HepG2 (cell line): Measurements from ENCODE around the gene COL27A1. TPM values are rescaled to one million over a fixed set of nuclear protein-coding genes. Genes with fewer than 3 reads are reported as not detected.
A peak's percentile ranks its signal among the peaks of the same experiment; 100 is the strongest.

Experiments
- NR2F6 ChIP-seq, 2 experiments: IDR thresholded peaks; 2 replicates each; pipeline ENCODE4 v1.6.1; 2016; ENCODE audit warnings: antibody characterized with exemption in 1 of 2, mild to moderate bottlenecking in 1 of 2
- TOPORS ChIP-seq: sonication (generic); formaldehyde crosslinking; IDR thresholded peaks from 2 replicates; pipeline ENCODE4 v1.8.0; 2023; ENCODE audit warnings: mild to moderate bottlenecking, missing genetic modification reagents
- ZNF558 ChIP-seq: sonication (generic); formaldehyde crosslinking; IDR thresholded peaks from 2 replicates; pipeline ENCODE4 v1.9.0; 2022; ENCODE audit warnings: mild to moderate bottlenecking, missing genetic modification reagents, borderline replicate concordance
- ZNF564 ChIP-seq: sonication (generic); formaldehyde crosslinking; IDR thresholded peaks from 2 replicates; pipeline ENCODE4 v1.8.1; 2023; ENCODE audit warnings: mild to moderate bottlenecking, missing genetic modification reagents
- ZNF577 ChIP-seq: sonication (generic); formaldehyde crosslinking; IDR thresholded peaks from 2 replicates; pipeline ENCODE4 v1.4.0; 2020; ENCODE audit warnings: mild to moderate bottlenecking, low read depth, missing genetic modification reagents, borderline replicate concordance
- ZNF614 ChIP-seq: IDR thresholded peaks from 2 replicates; pipeline ENCODE4 v1.6.1; 2018; ENCODE audit warnings: missing biosample characterization, missing genetic modification reagents, inconsistent platforms, borderline replicate concordance
- ZNF768 ChIP-seq: sonication (generic); formaldehyde crosslinking; IDR thresholded peaks from 2 replicates; pipeline ENCODE4 v1.4.0; 2020; ENCODE audit warnings: missing genetic modification reagents
- ZNF792 ChIP-seq: IDR thresholded peaks from 2 replicates; pipeline ENCODE4 v1.6.1; 2016
- polyA plus RNA-seq, 8 experiments: library from polyadenylated mRNA; depleted of rRNA in 3 of 8; stranded (reverse) in 7 of 8; unstranded in 1 of 8; fragments of >200 nt; fragmentation: Illumina TruSeq in 4 of 8; extraction: Trizol in 4 of 8; gene quantifications; 2 replicates each; pipeline versions ENCODE4 v1.2.1 to v1.2.3, GENCODE V29; 2011 to 2016; ENCODE audit warnings: low read depth in 4 of 8, missing spikeins in 1 of 8, mixed read lengths in 1 of 8; ENCODE audit not compliant: insufficient read depth in 1 of 8
- total RNA-seq, 5 experiments: library from RNA; depleted of rRNA; stranded (reverse); fragments of >200 nt; fragmentation: Illumina TruSeq; extraction: Trizol; gene quantifications; 2 replicates each; pipeline ENCODE4 v1.2.3, GENCODE V29; 2016; ENCODE audit warnings: low read depth in 1 of 5
- TF ChIP-seq, protein P1 (sequence below): IDR thresholded peaks from 2 replicates; pipeline ENCODE4 v1.6.1; 2016; ENCODE audit warnings: low read depth, missing genetic modification reagents, missing compliant biosample characterization
- TF ChIP-seq, protein P2 (sequence below): sonication (generic); formaldehyde crosslinking; conservative IDR thresholded peaks from 2 replicates; pipeline ENCODE4 v1.4.0; 2020; ENCODE audit warnings: missing genetic modification reagents
- TF ChIP-seq, protein P3 (sequence below): IDR thresholded peaks from 2 replicates; pipeline ENCODE4 v1.6.1; 2018; ENCODE audit warnings: missing genetic modification reagents, mild to moderate bottlenecking, missing compliant biosample characterization
- TF ChIP-seq, protein P4 (sequence below): sonication (generic); formaldehyde crosslinking; IDR thresholded peaks from 2 replicates; pipeline ENCODE4 v1.5.1; 2020; ENCODE audit warnings: mild to moderate bottlenecking, missing genetic modification reagents
- TF ChIP-seq, protein P5 (sequence below): sonication (generic); formaldehyde crosslinking; IDR thresholded peaks from 2 replicates; pipeline ENCODE4 v1.5.1; 2020; ENCODE audit warnings: missing genetic modification reagents, mild to moderate bottlenecking, borderline replicate concordance
- TF ChIP-seq, protein P6 (sequence below): IDR thresholded peaks from 2 replicates; pipeline ENCODE4 v1.6.1; 2016; ENCODE audit warnings: mild to moderate bottlenecking, missing biosample characterization, missing genetic modification reagents

The COL27A1 gene
- total and polyA plus RNA-seq, 2 of the 13 experiments (the other 11 are each of a cell fraction or from before 2014, with no cell fraction given) = 71.3 to 89.1 TPM

DNA sequence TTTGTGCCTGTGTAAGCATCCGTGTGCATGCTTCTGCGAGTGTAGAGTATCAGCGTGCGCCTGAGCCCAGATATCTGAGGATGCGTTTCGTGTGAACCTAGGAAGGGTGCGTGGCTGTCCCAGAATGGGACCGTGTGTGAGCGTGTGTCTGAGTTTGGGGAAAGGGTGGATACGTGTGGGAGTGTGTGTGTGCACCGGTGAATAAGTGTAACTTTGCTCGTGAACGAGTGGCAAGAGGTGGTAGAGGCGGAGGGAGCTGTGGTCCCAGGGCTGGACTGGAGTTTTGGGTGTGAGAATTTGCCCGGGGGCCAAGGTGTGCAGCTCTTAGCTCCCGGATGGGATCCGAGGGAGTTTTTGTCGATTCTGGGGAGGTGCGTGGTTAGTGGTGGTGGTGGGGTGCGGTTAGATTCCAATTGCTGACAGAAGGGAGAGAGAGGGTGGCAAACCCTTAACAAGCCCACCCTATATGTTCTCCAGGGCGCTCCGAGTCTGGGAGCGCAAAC is 686 bp upstream of the COL27A1 start (continued):
- TF ChIP-seq, protein P1, sequence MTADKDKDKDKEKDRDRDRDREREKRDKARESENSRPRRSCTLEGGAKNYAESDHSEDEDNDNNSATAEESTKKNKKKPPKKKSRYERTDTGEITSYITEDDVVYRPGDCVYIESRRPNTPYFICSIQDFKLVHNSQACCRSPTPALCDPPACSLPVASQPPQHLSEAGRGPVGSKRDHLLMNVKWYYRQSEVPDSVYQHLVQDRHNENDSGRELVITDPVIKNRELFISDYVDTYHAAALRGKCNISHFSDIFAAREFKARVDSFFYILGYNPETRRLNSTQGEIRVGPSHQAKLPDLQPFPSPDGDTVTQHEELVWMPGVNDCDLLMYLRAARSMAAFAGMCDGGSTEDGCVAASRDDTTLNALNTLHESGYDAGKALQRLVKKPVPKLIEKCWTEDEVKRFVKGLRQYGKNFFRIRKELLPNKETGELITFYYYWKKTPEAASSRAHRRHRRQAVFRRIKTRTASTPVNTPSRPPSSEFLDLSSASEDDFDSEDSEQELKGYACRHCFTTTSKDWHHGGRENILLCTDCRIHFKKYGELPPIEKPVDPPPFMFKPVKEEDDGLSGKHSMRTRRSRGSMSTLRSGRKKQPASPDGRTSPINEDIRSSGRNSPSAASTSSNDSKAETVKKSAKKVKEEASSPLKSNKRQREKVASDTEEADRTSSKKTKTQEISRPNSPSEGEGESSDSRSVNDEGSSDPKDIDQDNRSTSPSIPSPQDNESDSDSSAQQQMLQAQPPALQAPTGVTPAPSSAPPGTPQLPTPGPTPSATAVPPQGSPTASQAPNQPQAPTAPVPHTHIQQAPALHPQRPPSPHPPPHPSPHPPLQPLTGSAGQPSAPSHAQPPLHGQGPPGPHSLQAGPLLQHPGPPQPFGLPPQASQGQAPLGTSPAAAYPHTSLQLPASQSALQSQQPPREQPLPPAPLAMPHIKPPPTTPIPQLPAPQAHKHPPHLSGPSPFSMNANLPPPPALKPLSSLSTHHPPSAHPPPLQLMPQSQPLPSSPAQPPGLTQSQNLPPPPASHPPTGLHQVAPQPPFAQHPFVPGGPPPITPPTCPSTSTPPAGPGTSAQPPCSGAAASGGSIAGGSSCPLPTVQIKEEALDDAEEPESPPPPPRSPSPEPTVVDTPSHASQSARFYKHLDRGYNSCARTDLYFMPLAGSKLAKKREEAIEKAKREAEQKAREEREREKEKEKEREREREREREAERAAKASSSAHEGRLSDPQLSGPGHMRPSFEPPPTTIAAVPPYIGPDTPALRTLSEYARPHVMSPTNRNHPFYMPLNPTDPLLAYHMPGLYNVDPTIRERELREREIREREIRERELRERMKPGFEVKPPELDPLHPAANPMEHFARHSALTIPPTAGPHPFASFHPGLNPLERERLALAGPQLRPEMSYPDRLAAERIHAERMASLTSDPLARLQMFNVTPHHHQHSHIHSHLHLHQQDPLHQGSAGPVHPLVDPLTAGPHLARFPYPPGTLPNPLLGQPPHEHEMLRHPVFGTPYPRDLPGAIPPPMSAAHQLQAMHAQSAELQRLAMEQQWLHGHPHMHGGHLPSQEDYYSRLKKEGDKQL (CRISPR knock-in tag) = no peak
- TF ChIP-seq ZNF792 (CRISPR knock-in tag) (0 out of 2 replicates have a peak, but pooled peaks have one; percentile 22), ZNF558 (CRISPR knock-in tag) (0 out of 2 replicates have a peak, but pooled peaks have one; percentile 53), ZNF564 (no peak), ZNF614 (CRISPR knock-in tag) (no peak), ZNF768 (CRISPR knock-in tag) (0 out of 2 replicates have a peak, but pooled peaks have one; percentile 2), ZNF577 (CRISPR knock-in tag) (no peak), TOPORS (CRISPR knock-in tag) (no peak), NR2F6 (IDR thresholded peaks at IDR 0.05) (no peak), NR2F6 (CRISPR knock-in tag; IDR thresholded peaks at IDR 0.05) (no peak)
- TF ChIP-seq, protein P2, sequence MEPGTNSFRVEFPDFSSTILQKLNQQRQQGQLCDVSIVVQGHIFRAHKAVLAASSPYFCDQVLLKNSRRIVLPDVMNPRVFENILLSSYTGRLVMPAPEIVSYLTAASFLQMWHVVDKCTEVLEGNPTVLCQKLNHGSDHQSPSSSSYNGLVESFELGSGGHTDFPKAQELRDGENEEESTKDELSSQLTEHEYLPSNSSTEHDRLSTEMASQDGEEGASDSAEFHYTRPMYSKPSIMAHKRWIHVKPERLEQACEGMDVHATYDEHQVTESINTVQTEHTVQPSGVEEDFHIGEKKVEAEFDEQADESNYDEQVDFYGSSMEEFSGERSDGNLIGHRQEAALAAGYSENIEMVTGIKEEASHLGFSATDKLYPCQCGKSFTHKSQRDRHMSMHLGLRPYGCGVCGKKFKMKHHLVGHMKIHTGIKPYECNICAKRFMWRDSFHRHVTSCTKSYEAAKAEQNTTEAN (CRISPR knock-in tag) = peak; percentile 70; the same call in 1 of the 2 replicates
- TF ChIP-seq, protein P3, sequence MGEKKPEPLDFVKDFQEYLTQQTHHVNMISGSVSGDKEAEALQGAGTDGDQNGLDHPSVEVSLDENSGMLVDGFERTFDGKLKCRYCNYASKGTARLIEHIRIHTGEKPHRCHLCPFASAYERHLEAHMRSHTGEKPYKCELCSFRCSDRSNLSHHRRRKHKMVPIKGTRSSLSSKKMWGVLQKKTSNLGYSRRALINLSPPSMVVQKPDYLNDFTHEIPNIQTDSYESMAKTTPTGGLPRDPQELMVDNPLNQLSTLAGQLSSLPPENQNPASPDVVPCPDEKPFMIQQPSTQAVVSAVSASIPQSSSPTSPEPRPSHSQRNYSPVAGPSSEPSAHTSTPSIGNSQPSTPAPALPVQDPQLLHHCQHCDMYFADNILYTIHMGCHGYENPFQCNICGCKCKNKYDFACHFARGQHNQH (CRISPR knock-in tag) = no peak
- TF ChIP-seq, protein P4, sequence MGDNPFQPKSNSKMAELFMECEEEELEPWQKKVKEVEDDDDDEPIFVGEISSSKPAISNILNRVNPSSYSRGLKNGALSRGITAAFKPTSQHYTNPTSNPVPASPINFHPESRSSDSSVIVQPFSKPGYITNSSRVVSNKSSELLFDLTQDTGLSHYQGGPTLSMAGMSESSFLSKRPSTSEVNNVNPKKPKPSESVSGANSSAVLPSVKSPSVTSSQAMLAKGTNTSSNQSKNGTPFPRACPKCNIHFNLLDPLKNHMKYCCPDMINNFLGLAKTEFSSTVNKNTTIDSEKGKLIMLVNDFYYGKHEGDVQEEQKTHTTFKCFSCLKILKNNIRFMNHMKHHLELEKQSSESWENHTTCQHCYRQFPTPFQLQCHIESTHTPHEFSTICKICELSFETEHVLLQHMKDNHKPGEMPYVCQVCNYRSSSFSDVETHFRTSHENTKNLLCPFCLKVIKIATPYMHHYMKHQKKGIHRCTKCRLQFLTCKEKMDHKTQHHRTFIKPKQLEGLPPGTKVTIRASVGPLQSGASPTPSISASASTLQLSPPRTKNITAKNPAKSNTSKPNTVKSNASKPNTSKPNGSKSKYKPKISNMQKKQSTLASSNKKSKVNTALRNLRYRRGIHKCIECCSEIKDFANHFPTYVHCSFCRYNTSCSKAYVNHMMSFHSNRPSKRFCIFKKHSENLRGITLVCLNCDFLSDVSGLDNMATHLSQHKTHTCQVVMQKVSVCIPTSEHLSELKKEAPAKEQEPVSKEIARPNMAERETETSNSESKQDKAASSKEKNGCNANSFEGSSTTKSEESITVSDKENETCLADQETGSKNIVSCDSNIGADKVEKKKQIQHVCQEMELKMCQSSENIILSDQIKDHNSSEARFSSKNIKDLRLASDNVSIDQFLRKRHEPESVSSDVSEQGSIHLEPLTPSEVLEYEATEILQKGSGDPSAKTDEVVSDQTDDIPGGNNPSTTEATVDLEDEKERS (CRISPR knock-in tag) = no peak
- TF ChIP-seq, protein P5, sequence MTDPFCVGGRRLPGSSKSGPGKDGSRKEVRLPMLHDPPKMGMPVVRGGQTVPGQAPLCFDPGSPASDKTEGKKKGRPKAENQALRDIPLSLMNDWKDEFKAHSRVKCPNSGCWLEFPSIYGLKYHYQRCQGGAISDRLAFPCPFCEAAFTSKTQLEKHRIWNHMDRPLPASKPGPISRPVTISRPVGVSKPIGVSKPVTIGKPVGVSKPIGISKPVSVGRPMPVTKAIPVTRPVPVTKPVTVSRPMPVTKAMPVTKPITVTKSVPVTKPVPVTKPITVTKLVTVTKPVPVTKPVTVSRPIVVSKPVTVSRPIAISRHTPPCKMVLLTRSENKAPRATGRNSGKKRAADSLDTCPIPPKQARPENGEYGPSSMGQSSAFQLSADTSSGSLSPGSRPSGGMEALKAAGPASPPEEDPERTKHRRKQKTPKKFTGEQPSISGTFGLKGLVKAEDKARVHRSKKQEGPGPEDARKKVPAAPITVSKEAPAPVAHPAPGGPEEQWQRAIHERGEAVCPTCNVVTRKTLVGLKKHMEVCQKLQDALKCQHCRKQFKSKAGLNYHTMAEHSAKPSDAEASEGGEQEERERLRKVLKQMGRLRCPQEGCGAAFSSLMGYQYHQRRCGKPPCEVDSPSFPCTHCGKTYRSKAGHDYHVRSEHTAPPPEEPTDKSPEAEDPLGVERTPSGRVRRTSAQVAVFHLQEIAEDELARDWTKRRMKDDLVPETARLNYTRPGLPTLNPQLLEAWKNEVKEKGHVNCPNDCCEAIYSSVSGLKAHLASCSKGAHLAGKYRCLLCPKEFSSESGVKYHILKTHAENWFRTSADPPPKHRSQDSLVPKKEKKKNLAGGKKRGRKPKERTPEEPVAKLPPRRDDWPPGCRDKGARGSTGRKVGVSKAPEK (CRISPR knock-in tag) = 0 out of 2 replicates have a peak, but pooled peaks have one; percentile 48
- TF ChIP-seq, protein P6, sequence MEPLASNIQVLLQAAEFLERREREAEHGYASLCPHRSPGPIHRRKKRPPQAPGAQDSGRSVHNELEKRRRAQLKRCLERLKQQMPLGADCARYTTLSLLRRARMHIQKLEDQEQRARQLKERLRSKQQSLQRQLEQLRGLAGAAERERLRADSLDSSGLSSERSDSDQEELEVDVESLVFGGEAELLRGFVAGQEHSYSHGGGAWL (CRISPR knock-in tag) = no peak
